Keratinocyte (primary cell): ENCODE results near the gene SLC12A5. TPM values are rescaled to one million over a fixed set of nuclear protein-coding genes. Genes with fewer than 3 reads are reported as not detected.

Source experiments
- DNase-seq: peaks from one replicate; pipeline ENCODE4 v3.0.0-alpha.2; 2011; ENCODE audit warnings: low read depth, missing footprints, low spot score
- FAIRE-seq: peaks from 2 replicates; lab custom pipeline; 2011; peaks lifted over from hg19 to GRCh38; lab: Jason Lieb, UNC
- H2AFZ ChIP-seq: 2 replicates; pipeline ENCODE4 v1.6.0; 2012; ENCODE audit warnings: low read length, control low read depth, inconsistent platforms; ENCODE audit not compliant: control insufficient read depth
- H3K27ac ChIP-seq: 2 replicates; pipeline ENCODE4 v1.5.1; 2011; ENCODE audit warnings: low read length; ENCODE audit not compliant: control insufficient read depth, insufficient read depth
- H3K27me3 ChIP-seq: 3 replicates; pipeline ENCODE4 v1.6.0; 2011; ENCODE audit warnings: low read length; ENCODE audit not compliant: control insufficient read depth, insufficient read depth; ENCODE audit errors: extremely low read depth
- H3K36me3 ChIP-seq, 2 experiments: 2 replicates in 1 of 2; 3 replicates in 1 of 2; pipeline ENCODE4 v1.5.1; 2011; ENCODE audit warnings: low read length in 2 of 2, mild to moderate bottlenecking in 1 of 2; ENCODE audit not compliant: control insufficient read depth in 2 of 2, insufficient read depth in 2 of 2; ENCODE audit errors: extremely low read depth in 1 of 2
- H3K4me1 ChIP-seq: 3 replicates; pipeline ENCODE4 v1.5.1; 2011; ENCODE audit warnings: low read length; ENCODE audit not compliant: control insufficient read depth, insufficient read depth; ENCODE audit errors: extremely low read depth
- H3K4me2 ChIP-seq: 3 replicates; pipeline ENCODE4 v1.6.0; 2011; ENCODE audit warnings: low read depth, low read length; ENCODE audit not compliant: control insufficient read depth, insufficient read depth; ENCODE audit errors: extremely low read depth
- H3K4me3 ChIP-seq, 3 experiments: fragments of 200-600 bp in 1 of 3; sonication (generic) in 1 of 3; 2 replicates in 2 of 3; 3 replicates in 1 of 3; pipeline ENCODE4 v1.5.1; 2011 to 2016; ENCODE audit warnings: low read length in 3 of 3, mild to moderate bottlenecking in 3 of 3, control low read depth in 2 of 3, inconsistent platforms in 1 of 3, low read depth in 1 of 3, mixed read lengths in 1 of 3, mixed run types in 1 of 3, moderate library complexity in 1 of 3; ENCODE audit not compliant: control insufficient read depth in 2 of 3, insufficient read depth in 2 of 3; ENCODE audit errors: extremely low read depth in 1 of 3
- H3K79me2 ChIP-seq: 2 replicates; pipeline ENCODE4 v1.6.0; 2012; ENCODE audit warnings: low read length; ENCODE audit not compliant: control insufficient read depth, insufficient read depth
- H3K9ac ChIP-seq: 3 replicates; pipeline ENCODE4 v1.6.0; 2011; ENCODE audit warnings: low read length; ENCODE audit not compliant: control insufficient read depth, insufficient read depth; ENCODE audit errors: extremely low read depth
- H3K9me1 ChIP-seq: 3 replicates; pipeline ENCODE4 v1.6.0; 2011; ENCODE audit warnings: low read length; ENCODE audit not compliant: control insufficient read depth, insufficient read depth; ENCODE audit errors: extremely low read depth
- H3K9me3 ChIP-seq: 2 replicates; pipeline ENCODE4 v1.5.1; 2012; ENCODE audit warnings: low read depth, low read length; ENCODE audit not compliant: control insufficient read depth
- H4K20me1 ChIP-seq: 3 replicates; pipeline ENCODE4 v1.6.0; 2011; ENCODE audit warnings: low read length; ENCODE audit not compliant: control insufficient read depth, insufficient read depth; ENCODE audit errors: extremely low read depth
- CTCF ChIP-seq, 3 experiments: IDR thresholded peaks in 1 of 3; conservative IDR thresholded peaks in 1 of 3; optimal IDR thresholded peaks in 1 of 3; 2 replicates in 2 of 3; 3 replicates in 1 of 3; pipeline versions ENCODE3 to v1.5.1; 2011; ENCODE audit warnings: low read length in 3 of 3, mild to moderate bottlenecking in 3 of 3, moderate library complexity in 2 of 3, control low read depth in 1 of 3, inconsistent platforms in 1 of 3; ENCODE audit not compliant: insufficient read depth in 2 of 3; ENCODE audit errors: extremely low read depth in 1 of 3
- EZH2 ChIP-seq: IDR thresholded peaks from one replicate; pipeline ENCODE4 v1.6.1; 2012; ENCODE audit warnings: inconsistent platforms, mild to moderate bottlenecking, low read length, moderate library complexity
- dilution Hi-C: fragments of 300-500 bp; cut with MboI; formaldehyde crosslinking; loops from one replicate; pipeline ENCODE4 v1.7.0; 2020; ENCODE audit warnings: low sequenced_read_pairs; ENCODE audit not compliant: extremely low pct_ligation_motif_present
- polyA plus RNA-seq, 5 experiments: library from polyadenylated mRNA; depleted of rRNA in 3 of 5; stranded (reverse) in 3 of 5; stranded (forward) in 1 of 5; unstranded in 1 of 5; fragments of >200 nt; gene quantifications; 1 replicate in 1 of 5; 2 replicates in 3 of 5; 3 replicates in 1 of 5; pipeline versions ENCODE4 v1.2.1 to v1.2.3, GENCODE V29; 2011 to 2012; ENCODE audit warnings: missing spikeins in 2 of 5, low read depth in 1 of 5, low replicate concordance in 1 of 5

SLC12A5 gene
- polyA plus RNA-seq, 1 donor (not counting 4 experiments of a cell fraction or from before 2014, with no cell fraction given) = not detected

GRCh38 chr20:46102940-46103339 lies 73.9 kb downstream of the SLC12A5 start:
- FAIRE-seq = no peak
- dilution Hi-C loops = no loop called here
- H3K27me3 ChIP-seq = peaks cover 31% of the 10 kb centered on the region
- H3K27ac ChIP-seq = no peak overlapping the region
- TF ChIP-seq CTCF (optimal IDR thresholded peaks at IDR 0.05 in 1 of 3, IDR thresholded peaks at IDR 0.05 in 1 of 3, conservative IDR thresholded peaks at IDR 0.05 in 1 of 3; ENCODE audit: extremely low read depth in 1 of 3, insufficient read depth in 2 of 3, low read length in 3 of 3) (no peak), EZH2 (no peak)
- H3K4me1 ChIP-seq = no peaks in the 10 kb centered on the region
- no peak overlapping the region for H2AFZ ChIP-seq
- H3K4me3 ChIP-seq = no peak overlapping the region
- H3K4me2 ChIP-seq = no peak overlapping the region
- H4K20me1 ChIP-seq = no peaks in the 10 kb centered on the region
- no peaks in the 10 kb centered on the region for H3K9me1 ChIP-seq
- H3K9ac ChIP-seq = no peak overlapping the region
- H3K9me3 ChIP-seq = no peaks in the 10 kb centered on the region
- no peak for DNase-seq
- H3K79me2 ChIP-seq = no peaks in the 10 kb centered on the region
- no peaks in the 10 kb centered on the region for H3K36me3 ChIP-seq

GRCh38 chr20:46104262-46104661 lies 75.2 kb downstream of the SLC12A5 start:
- dilution Hi-C loops = no loop called here
- FAIRE-seq = no peak
- H3K27me3 ChIP-seq = peaks cover 26% of the 10 kb centered on the region

More at GRCh38 chr20:46104262-46104661, 75.2 kb downstream of the SLC12A5 start:
- no peak for TF ChIP-seq CTCF (optimal IDR thresholded peaks at IDR 0.05 in 1 of 3, IDR thresholded peaks at IDR 0.05 in 1 of 3, conservative IDR thresholded peaks at IDR 0.05 in 1 of 3; ENCODE audit: extremely low read depth in 1 of 3, insufficient read depth in 2 of 3, low read length in 3 of 3)
- no peak for TF ChIP-seq EZH2
- Histone ChIP-seq H3K9me1 (no peaks in the 10 kb centered on the region), H3K79me2 (no peaks in the 10 kb centered on the region), H3K9ac (no peak overlapping the region), H3K9me3 (no peaks in the 10 kb centered on the region), H3K4me3 (no peak overlapping the region), H2AFZ (no peak overlapping the region), H3K27ac (no peak overlapping the region), H4K20me1 (no peaks in the 10 kb centered on the region), H3K4me2 (no peak overlapping the region), H3K4me1 (no peaks in the 10 kb centered on the region), H3K36me3 (no peaks in the 10 kb centered on the region)
- no peak for DNase-seq
